ENCODE results near the gene TBXAS1. TPM values are rescaled to one million over a fixed set of nuclear protein-coding genes. Genes with fewer than 3 reads are reported as not detected.

TBXAS1 gene
- total RNA-seq, 1 experiment from 2014 or later, result 2.3 TPM

GRCh38 chr7:139883814-139884213, 54.8 kb downstream of the TBXAS1 start (continued):
- no peak for TF ChIP-seq ZNF671 (CRISPR knock-in tag; IDR thresholded peaks at IDR 0.05)
- no peak for TF ChIP-seq ZNF263 (CRISPR knock-in tag; IDR thresholded peaks at IDR 0.05; ENCODE audit: low read depth)
- no peak for TF ChIP-seq SMAD3 (CRISPR knock-in tag; IDR thresholded peaks at IDR 0.05; ENCODE audit: borderline replicate concordance)

GRCh38 chr7:139884441-139884840, 55.4 kb downstream of the TBXAS1 start:
- ChIA-PET CTCF (interaction anchor here (1.1 kb wide), 1 partner anchor 265 kb away, joined by 3 read pairs; no protein-coding TSS in a partner anchor), POLR2A (no interaction called here)
- ATAC-seq (no peak), DNase-seq (ENCODE audit: low spot score) (no peak)
- 0 out of 2 replicates have a peak, but pooled peaks cover 2% of the 10 kb centered on the region for H3K4me1 Mint-ChIP-seq
- no peaks in the 10 kb centered on the region; the same call in 1 of the 2 replicates for H3K27me3 Mint-ChIP-seq (ENCODE audit: low read depth)
- no peak overlapping the region for H3K27ac Mint-ChIP-seq
- no peak for TF ChIP-seq CTCF (IDR thresholded peaks at IDR 0.05)
- TF ChIP-seq ZBTB21 (CRISPR knock-in tag; IDR thresholded peaks at IDR 0.05; ENCODE audit: borderline replicate concordance), result no peak
- TF ChIP-seq JAZF1 (CRISPR knock-in tag; IDR thresholded peaks at IDR 0.05), result no peak
- TF ChIP-seq ZBTB43 (CRISPR knock-in tag; IDR thresholded peaks at IDR 0.05), result no peak
- no peak for TF ChIP-seq AFF4 (CRISPR knock-in tag; IDR thresholded peaks at IDR 0.05; ENCODE audit: borderline replicate concordance)
- no peak for TF ChIP-seq RORB (CRISPR knock-in tag; IDR thresholded peaks at IDR 0.05)
- TF ChIP-seq, protein P1, sequence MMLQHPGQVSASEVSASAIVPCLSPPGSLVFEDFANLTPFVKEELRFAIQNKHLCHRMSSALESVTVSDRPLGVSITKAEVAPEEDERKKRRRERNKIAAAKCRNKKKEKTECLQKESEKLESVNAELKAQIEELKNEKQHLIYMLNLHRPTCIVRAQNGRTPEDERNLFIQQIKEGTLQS (CRISPR knock-in tag; conservative IDR thresholded peaks at IDR 0.05), result no peak
- TF ChIP-seq FOXJ3 (CRISPR knock-in tag; IDR thresholded peaks at IDR 0.05; ENCODE audit: borderline replicate concordance), result no peak
- no peak for TF ChIP-seq TCF7 (CRISPR knock-in tag; IDR thresholded peaks at IDR 0.05; ENCODE audit: low read depth)
- TF ChIP-seq, protein P2, sequence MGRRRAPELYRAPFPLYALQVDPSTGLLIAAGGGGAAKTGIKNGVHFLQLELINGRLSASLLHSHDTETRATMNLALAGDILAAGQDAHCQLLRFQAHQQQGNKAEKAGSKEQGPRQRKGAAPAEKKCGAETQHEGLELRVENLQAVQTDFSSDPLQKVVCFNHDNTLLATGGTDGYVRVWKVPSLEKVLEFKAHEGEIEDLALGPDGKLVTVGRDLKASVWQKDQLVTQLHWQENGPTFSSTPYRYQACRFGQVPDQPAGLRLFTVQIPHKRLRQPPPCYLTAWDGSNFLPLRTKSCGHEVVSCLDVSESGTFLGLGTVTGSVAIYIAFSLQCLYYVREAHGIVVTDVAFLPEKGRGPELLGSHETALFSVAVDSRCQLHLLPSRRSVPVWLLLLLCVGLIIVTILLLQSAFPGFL (CRISPR knock-in tag; IDR thresholded peaks at IDR 0.05; ENCODE audit: borderline replicate concordance), result no peak
- no peak for TF ChIP-seq ESRRA (CRISPR knock-in tag; IDR thresholded peaks at IDR 0.05; ENCODE audit: borderline replicate concordance)
- TF ChIP-seq, protein P3, sequence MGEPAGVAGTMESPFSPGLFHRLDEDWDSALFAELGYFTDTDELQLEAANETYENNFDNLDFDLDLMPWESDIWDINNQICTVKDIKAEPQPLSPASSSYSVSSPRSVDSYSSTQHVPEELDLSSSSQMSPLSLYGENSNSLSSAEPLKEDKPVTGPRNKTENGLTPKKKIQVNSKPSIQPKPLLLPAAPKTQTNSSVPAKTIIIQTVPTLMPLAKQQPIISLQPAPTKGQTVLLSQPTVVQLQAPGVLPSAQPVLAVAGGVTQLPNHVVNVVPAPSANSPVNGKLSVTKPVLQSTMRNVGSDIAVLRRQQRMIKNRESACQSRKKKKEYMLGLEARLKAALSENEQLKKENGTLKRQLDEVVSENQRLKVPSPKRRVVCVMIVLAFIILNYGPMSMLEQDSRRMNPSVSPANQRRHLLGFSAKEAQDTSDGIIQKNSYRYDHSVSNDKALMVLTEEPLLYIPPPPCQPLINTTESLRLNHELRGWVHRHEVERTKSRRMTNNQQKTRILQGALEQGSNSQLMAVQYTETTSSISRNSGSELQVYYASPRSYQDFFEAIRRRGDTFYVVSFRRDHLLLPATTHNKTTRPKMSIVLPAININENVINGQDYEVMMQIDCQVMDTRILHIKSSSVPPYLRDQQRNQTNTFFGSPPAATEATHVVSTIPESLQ (CRISPR knock-in tag; IDR thresholded peaks at IDR 0.05), result no peak
- no peak for TF ChIP-seq TEAD1 (CRISPR knock-in tag; IDR thresholded peaks at IDR 0.05)
- no peak for TF ChIP-seq HMGA2 (CRISPR knock-in tag; IDR thresholded peaks at IDR 0.05)
- TF ChIP-seq E2F5 (CRISPR knock-in tag; IDR thresholded peaks at IDR 0.05), result no peak
- no peak for TF ChIP-seq ELF4 (CRISPR knock-in tag; IDR thresholded peaks at IDR 0.05; ENCODE audit: low read depth)
- TF ChIP-seq ARID4B (CRISPR knock-in tag; IDR thresholded peaks at IDR 0.05; ENCODE audit: borderline replicate concordance), result no peak
- peaks cover 6% of the 10 kb centered on the region for H3K9me3 Mint-ChIP-seq
- no peak overlapping the region for H3K4me3 Mint-ChIP-seq
- H3K36me3 Mint-ChIP-seq, result no peaks in the 10 kb centered on the region

All from WTC11 (cell line).